T-helper 1 cell treated with Interleukin-12 subunit alpha and Interleukin-12 subunit beta and Interleukin-4 antibody, amounts not matched to agents 30 μg/mL and 1 μg/mL, for 36 hours (primary cell): Measurements from ENCODE around the gene LMO3.

Source experiments
- H3K27ac Mint-ChIP-seq: one replicate; pipeline ENCODE4 v1.8.0; 2021; ENCODE audit warnings: mild to moderate bottlenecking, mixed read lengths
- H3K27me3 Mint-ChIP-seq: one replicate; pipeline ENCODE4 v1.8.0; 2021; ENCODE audit warnings: low read depth, mixed read lengths
- H3K36me3 Mint-ChIP-seq: one replicate; pipeline ENCODE4 v1.8.0; 2021; ENCODE audit warnings: low read depth, mixed read lengths
- H3K4me1 Mint-ChIP-seq: one replicate; pipeline ENCODE4 v1.8.0; 2021; ENCODE audit warnings: low read depth, mixed read lengths
- H3K4me3 Mint-ChIP-seq: one replicate; pipeline ENCODE4 v1.8.0; 2021; ENCODE audit warnings: mild to moderate bottlenecking, moderate library complexity, mixed read lengths
- H3K9me3 Mint-ChIP-seq: one replicate; pipeline ENCODE4 v1.8.0; 2021; ENCODE audit warnings: mixed read lengths

Gene LMO3

GRCh38 chr12:16606201-16606849 is 363 bp upstream of the LMO3 start:
- no peaks in the 10 kb centered on the region for H3K36me3 Mint-ChIP-seq
- peaks cover 67% of the 10 kb centered on the region for H3K27me3 Mint-ChIP-seq
- H3K4me1 Mint-ChIP-seq: peaks cover 8% of the 10 kb centered on the region
- H3K9me3 Mint-ChIP-seq: no peaks in the 10 kb centered on the region
- no peak overlapping the region for H3K27ac Mint-ChIP-seq
- no peak overlapping the region for H3K4me3 Mint-ChIP-seq

GRCh38 chr12:16605642-16606116 is 283 bp downstream of the LMO3 start:
- Mint-ChIP-seq H3K9me3 (no peaks in the 10 kb centered on the region), H3K27me3 (peaks cover 65% of the 10 kb centered on the region), H3K27ac (no peak overlapping the region), H3K36me3 (no peaks in the 10 kb centered on the region), H3K4me1 (peaks cover 8% of the 10 kb centered on the region), H3K4me3 (no peak overlapping the region)

GRCh38 chr12:16604596-16605252 is 1.2 kb downstream of the LMO3 start:
- Mint-ChIP-seq H3K4me3 (no peak overlapping the region), H3K27me3 (peaks cover 56% of the 10 kb centered on the region), H3K9me3 (no peaks in the 10 kb centered on the region), H3K4me1 (peaks cover 7% of the 10 kb centered on the region), H3K27ac (no peak overlapping the region), H3K36me3 (no peaks in the 10 kb centered on the region)

- H3K36me3 Mint-ChIP-seq: no peaks in the 10 kb centered on the region
- H3K9me3 Mint-ChIP-seq: no peaks in the 10 kb centered on the region
- no peak overlapping the region for H3K4me3 Mint-ChIP-seq
- H3K4me1 Mint-ChIP-seq: peaks cover 3% of the 10 kb centered on the region
- H3K27me3 Mint-ChIP-seq: peaks cover 51% of the 10 kb centered on the region
- no peak overlapping the region for H3K27ac Mint-ChIP-seq
These were observed 1.9 kb downstream of the LMO3 start for GRCh38 chr12:16603916-16604575.

- Mint-ChIP-seq H3K4me1 (peaks cover 3% of the 10 kb centered on the region), H3K27ac (no peak overlapping the region), H3K27me3 (peaks cover 46% of the 10 kb centered on the region), H3K36me3 (no peaks in the 10 kb centered on the region), H3K4me3 (no peak overlapping the region), H3K9me3 (no peaks in the 10 kb centered on the region)
These were observed 2.6 kb downstream of the LMO3 start for GRCh38 chr12:16603260-16603915.

- Mint-ChIP-seq H3K27ac (no peak overlapping the region), H3K9me3 (no peaks in the 10 kb centered on the region), H3K27me3 (peaks cover 36% of the 10 kb centered on the region), H3K4me1 (peaks cover 3% of the 10 kb centered on the region), H3K36me3 (no peaks in the 10 kb centered on the region), H3K4me3 (no peak overlapping the region)
These were observed 3.5 kb downstream of the LMO3 start for GRCh38 chr12:16602412-16602811.

- H3K4me3 Mint-ChIP-seq: no peak overlapping the region
- no peaks in the 10 kb centered on the region for H3K36me3 Mint-ChIP-seq
- no peaks in the 10 kb centered on the region for H3K9me3 Mint-ChIP-seq
- H3K27me3 Mint-ChIP-seq: peaks cover 18% of the 10 kb centered on the region
- H3K27ac Mint-ChIP-seq: no peak overlapping the region
- no peaks in the 10 kb centered on the region for H3K4me1 Mint-ChIP-seq
These were observed 5.4 kb downstream of the LMO3 start for GRCh38 chr12:16600525-16600924.

GRCh38 chr12:16599081-16599480 is 6.9 kb downstream of the LMO3 start:
- H3K27me3 Mint-ChIP-seq: peaks cover 6% of the 10 kb centered on the region
- H3K36me3 Mint-ChIP-seq: no peaks in the 10 kb centered on the region
- H3K4me1 Mint-ChIP-seq: no peaks in the 10 kb centered on the region
- no peaks in the 10 kb centered on the region for H3K9me3 Mint-ChIP-seq
- no peak overlapping the region for H3K27ac Mint-ChIP-seq
- H3K4me3 Mint-ChIP-seq: no peak overlapping the region

GRCh38 chr12:16594797-16595196 is 11.2 kb downstream of the LMO3 start:
- Mint-ChIP-seq H3K27ac (no peak overlapping the region), H3K4me1 (no peaks in the 10 kb centered on the region), H3K4me3 (no peak overlapping the region), H3K27me3 (no peaks in the 10 kb centered on the region), H3K9me3 (no peaks in the 10 kb centered on the region), H3K36me3 (no peaks in the 10 kb centered on the region)

- no peaks in the 10 kb centered on the region for H3K36me3 Mint-ChIP-seq
- H3K27me3 Mint-ChIP-seq: no peaks in the 10 kb centered on the region
- H3K4me3 Mint-ChIP-seq: no peak overlapping the region
- H3K9me3 Mint-ChIP-seq: no peaks in the 10 kb centered on the region
- no peaks in the 10 kb centered on the region for H3K4me1 Mint-ChIP-seq
- H3K27ac Mint-ChIP-seq: no peak overlapping the region
These were observed 12.4 kb downstream of the LMO3 start for GRCh38 chr12:16593546-16593945.

GRCh38 chr12:16590645-16591044 is 15.3 kb downstream of the LMO3 start:
- Mint-ChIP-seq H3K27ac (no peak overlapping the region), H3K9me3 (no peaks in the 10 kb centered on the region), H3K4me3 (no peak overlapping the region), H3K4me1 (no peaks in the 10 kb centered on the region), H3K27me3 (no peaks in the 10 kb centered on the region), H3K36me3 (no peaks in the 10 kb centered on the region)

- Mint-ChIP-seq H3K4me1 (no peaks in the 10 kb centered on the region), H3K9me3 (no peaks in the 10 kb centered on the region), H3K36me3 (no peaks in the 10 kb centered on the region), H3K27ac (no peak overlapping the region), H3K4me3 (no peak overlapping the region), H3K27me3 (no peaks in the 10 kb centered on the region)
These were observed 17.1 kb downstream of the LMO3 start for GRCh38 chr12:16588812-16589211.

GRCh38 chr12:16587514-16587913 is 18.4 kb downstream of the LMO3 start:
- Mint-ChIP-seq H3K36me3 (no peaks in the 10 kb centered on the region), H3K9me3 (no peaks in the 10 kb centered on the region), H3K27ac (no peak overlapping the region), H3K4me1 (no peaks in the 10 kb centered on the region), H3K27me3 (no peaks in the 10 kb centered on the region), H3K4me3 (no peak overlapping the region)

- Mint-ChIP-seq H3K27ac (no peak overlapping the region), H3K4me1 (no peaks in the 10 kb centered on the region), H3K27me3 (no peaks in the 10 kb centered on the region), H3K9me3 (no peaks in the 10 kb centered on the region), H3K36me3 (no peaks in the 10 kb centered on the region), H3K4me3 (no peak overlapping the region)
These were observed 18.9 kb downstream of the LMO3 start for GRCh38 chr12:16587110-16587453.
